AG08395 (cell line): ENCODE data around the gene CTRB1.
"Not testable (repeated sequence)": the region's sequence is repeated elsewhere in the genome, so short reads cannot be mapped to it uniquely, and the experiment has no call there.

ENCODE experiments used
- DNase-seq: peaks from one replicate; pipeline ENCODE4 v3.0.0; 2012; ENCODE audit warnings: mixed read lengths, low spot score

Gene CTRB1

GRCh38 chr16:75240633-75241032 is 21.8 kb downstream of the CTRB1 start:
- DNase-seq: not testable (repeated sequence)

DNA sequence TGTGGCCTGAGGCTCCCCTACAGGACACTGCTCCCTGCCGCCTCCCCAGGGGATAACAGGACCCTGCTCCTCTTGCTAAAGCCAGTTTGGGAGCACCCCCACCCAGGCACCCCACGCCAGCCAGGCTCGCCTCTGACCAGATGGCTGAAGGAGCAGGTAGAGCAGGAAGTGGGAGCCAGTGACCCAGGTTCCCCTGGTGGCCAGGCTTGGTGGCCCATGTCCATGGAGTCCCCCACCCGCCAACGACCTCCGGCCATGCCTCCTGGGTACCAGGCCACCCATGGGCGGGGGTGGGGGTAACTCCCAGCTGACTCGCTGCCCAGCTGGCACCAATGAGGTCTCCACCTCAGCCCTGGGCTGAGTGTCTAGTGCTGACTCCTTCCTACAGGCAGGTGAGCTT is 22.6 kb downstream of the CTRB1 start:
- no peak for DNase-seq

DNA sequence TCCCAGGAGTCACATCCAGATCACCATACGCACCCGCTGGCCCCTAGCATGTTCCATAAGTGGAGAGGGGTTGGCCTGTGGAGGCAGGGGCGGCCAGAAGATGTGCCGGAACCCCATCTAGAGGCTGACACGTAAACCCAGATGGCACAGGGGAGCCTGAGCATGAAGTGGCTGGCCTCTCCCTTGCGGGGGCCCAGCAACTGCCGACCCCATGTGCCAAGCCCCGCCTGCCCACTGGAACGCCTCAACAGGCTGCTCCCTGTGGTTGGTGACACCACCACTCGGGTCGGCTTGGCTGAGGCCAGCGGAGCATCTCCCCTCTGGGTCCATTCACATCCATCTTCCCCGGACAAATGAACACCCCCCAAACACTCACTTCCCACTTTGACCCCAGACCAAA is 23.2 kb downstream of the CTRB1 start:
- DNase-seq: no peak

- not testable (repeated sequence) for DNase-seq
These were observed 23.8 kb downstream of the CTRB1 start for GRCh38 chr16:75242436-75243078.

DNA sequence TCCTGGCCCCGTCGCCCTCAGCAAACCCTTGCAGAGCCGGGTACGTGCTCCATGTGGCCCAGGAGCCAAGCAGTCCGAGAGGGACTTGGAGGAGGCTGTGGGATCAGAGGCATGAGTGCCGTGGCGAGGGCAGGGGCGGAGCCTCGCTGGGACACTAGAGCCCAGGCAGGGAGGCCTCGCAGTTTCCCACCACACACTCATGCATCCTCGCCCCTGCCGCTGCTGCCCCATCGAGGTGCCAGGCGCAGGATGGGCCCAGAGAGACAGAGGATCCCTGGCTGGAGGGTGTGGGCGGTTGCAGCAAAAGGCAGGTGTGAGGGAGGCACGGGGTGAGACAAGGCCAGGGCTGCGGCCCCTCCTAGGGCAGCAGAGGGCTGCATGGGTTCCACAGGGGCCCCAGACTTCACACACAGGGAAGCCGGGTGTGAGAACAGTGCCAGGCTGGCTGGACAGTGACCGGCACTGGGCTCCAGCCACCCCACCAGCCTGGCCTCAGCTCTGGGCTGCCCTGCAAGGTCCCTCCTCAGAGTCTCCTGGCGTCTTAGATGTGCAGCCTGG is 25.0 kb downstream of the CTRB1 start:
- DNase-seq: no peak

DNA sequence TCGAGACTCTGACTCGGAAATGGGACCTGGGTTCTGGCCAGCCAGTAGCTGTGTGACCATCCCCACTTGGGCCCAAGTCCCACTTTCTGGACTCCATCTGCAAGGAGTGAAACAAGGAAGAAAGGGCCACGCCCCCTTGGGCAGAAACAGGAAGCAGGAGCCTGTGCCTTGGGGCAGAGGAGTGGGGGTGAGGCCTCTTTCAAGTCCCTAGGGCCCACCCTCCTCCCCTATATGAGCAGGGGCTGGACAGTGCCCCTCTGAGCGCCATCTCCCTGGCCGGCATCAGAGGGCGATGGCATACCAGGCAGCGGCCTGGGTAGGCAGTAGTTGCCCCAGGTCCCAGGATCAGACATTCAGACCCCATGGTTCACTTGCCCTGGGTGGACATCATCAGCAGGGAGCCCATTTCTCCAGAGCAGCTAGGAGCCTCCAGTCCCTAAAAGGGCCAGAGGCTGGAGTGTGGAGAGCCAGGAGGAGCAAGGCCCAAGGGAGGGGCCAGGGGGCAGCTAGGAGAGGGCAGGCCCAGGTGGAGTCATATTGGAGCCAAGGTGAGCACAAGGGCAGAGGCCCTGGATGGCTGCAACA is 25.5 kb downstream of the CTRB1 start:
- DNase-seq: peak; percentile 60

GRCh38 chr16:75244844-75245758 is 26.3 kb downstream of the CTRB1 start:
- DNase-seq: peak; percentile 90

DNA sequence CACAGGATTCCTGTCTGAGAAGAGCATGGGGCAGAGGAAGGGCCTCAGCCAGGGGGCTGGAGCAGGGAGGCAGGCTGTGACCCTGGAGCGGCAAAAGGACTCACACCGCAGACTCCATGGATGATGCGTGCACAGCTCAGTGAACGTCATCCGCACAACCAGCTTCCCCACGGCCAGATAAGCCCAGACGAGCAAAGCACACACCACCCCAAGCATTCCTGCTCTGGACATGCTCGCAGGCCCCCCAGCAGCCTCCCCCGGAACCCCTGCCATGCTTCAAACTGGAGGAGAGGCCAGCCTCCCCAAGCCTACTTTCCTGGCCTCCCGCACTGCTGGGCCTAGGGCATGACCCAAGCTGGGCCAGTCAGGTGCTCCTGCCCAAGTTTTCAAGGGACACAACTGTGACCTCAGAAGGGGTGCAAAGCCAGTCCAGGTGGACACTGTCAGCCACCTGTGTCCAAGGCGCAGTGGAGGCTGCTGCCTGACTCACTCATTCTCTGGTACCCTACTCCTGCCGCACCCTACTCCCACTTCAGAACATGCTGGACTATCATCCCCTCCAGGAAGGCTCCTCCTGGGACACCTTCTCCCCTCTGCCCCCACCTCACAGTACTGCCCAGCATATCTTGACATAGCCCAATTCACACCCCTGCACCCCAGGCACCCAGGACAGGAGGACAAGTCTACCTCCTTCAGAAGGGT is 27.9 kb downstream of the CTRB1 start:
- no peak for DNase-seq

- no peak for DNase-seq
These were observed 28.5 kb downstream of the CTRB1 start for GRCh38 chr16:75247249-75247648.

GRCh38 chr16:75248142-75248535 is 29.4 kb downstream of the CTRB1 start:
- DNase-seq: no peak

DNA sequence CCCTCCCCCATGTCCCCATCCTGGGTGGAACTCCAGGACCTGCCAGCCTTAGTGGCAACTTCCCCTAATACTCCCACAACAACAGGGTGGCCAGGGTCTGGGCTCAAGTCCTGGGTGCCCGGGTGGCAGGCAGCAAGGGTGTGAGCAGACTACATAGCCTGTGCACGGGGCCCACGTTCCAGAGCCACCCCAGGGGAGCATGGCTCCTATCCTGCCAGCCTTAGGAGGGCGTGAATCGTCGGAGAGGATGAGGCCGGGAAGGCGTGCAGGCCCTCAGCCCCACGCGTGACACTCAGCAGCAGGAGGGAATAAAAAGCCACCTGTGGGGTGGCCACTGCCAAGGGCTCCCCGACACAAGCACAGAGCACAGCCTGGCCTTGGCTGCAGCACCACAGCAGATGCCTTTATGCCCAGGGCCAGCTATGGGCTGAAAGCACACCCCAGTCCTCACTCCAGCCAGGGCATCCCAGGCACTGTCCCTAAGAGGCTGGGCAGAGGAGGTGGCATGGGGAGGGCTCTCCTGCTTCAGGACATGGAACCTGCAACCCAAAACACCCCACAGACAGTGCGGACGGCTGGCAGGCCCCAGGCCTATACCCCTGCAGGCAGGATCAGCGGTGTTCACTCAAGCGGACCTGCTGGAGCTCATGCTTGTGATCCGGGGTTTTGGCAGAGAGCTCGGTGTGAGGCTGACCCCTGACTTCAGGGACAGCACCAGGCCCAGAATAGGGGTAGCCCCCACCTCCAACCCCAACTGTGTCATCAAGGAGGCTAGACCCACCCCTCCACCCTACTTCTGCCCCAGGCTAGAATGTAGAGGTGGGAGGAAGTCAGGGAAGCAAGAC is 30.0 kb downstream of the CTRB1 start:
- no peak for DNase-seq

DNA sequence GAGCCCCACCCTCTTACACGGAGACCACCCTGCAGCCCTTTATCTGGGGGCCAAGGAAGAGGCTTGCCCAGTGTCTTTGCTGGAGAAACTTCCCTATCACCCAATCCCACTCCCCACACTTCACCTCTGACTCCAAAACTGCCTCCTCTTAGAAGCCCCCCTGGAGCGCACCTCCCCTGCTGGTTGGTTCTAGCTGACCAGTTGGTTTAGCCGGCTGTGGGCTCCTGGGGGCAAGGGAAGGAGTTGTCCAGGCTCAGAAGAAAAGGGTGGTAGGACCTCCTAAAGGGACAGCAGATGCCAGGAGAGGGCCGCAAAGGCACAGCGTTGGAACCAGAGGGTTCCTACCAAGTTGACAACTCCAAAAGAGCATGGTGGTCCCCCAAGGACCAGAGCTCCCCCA is 30.7 kb downstream of the CTRB1 start:
- no peak for DNase-seq

GRCh38 chr16:75250089-75250808 is 31.5 kb downstream of the CTRB1 start:
- peak; percentile 42 for DNase-seq

DNA sequence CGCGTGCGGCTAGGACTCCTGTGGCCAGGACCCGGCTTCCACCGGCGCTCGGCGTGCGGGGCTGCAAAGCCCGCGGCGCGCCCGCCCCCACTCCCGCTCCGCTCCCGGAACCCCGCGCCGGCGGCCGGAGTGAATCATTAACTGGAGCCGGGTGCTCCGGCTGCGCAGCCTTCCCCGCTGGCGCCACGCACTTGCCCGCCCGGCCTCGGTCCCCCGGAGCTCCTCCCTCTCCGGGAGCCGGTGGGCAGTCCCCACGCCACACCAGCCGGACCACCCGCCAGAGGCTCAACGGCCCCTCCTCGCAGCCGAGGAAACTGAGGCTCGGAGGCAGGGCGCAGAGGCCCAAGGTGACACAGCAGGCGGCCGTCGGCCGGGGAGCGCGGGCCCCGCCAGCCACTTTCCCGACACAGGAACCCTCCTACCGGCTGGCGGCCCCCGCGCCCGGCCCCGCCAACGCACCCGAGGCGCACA is 32.1 kb downstream of the CTRB1 start:
- DNase-seq: peak; percentile 46

DNA sequence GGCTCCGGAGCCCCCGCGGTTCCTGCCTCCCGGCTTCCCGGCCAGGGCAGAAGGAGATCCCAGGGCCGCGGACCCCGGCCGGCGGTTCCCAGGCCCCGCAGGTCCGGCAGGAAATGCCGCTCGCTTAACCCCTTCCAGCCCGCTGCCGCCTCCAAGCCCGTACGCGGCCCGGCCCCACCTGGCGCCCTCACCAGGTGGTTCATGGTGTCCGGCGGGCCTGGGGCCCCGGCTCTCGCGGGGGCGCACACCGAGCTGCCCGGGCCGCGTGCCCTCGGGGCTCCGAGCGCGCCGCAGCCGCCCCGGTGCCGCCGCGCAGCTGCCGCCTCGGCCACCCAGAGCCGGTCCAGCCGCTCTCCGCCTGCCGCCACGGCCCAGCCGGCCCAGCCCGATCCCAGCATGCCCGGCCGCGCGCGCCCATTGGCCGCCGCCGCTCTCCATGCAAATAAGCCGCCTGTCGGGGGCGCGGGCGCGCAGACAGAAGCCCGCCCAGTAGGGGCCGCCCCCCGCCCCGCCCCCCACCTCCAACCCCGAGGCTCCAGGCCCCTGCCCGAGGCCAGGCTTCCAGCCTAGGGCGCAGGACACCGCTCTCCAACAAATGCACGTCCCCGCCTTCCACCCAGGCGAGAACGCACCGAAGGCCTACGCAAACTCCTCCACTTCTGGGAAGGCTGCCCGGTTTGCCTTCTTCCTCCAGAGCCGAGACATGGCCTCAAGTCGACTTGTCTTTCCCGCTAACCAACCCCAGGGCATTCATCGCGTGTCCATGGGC is 32.7 kb downstream of the CTRB1 start, which contains the start of gene BCAR1:
TSS of gene BCAR1 (minus strand) at position 345 of the 769 bp plus-strand sequence. CDS start at position 203, 142 bp downstream.
- peak; percentile 88 for DNase-seq

- no peak for DNase-seq
These were observed 33.5 kb downstream of the CTRB1 start for GRCh38 chr16:75252049-75252864.

DNA sequence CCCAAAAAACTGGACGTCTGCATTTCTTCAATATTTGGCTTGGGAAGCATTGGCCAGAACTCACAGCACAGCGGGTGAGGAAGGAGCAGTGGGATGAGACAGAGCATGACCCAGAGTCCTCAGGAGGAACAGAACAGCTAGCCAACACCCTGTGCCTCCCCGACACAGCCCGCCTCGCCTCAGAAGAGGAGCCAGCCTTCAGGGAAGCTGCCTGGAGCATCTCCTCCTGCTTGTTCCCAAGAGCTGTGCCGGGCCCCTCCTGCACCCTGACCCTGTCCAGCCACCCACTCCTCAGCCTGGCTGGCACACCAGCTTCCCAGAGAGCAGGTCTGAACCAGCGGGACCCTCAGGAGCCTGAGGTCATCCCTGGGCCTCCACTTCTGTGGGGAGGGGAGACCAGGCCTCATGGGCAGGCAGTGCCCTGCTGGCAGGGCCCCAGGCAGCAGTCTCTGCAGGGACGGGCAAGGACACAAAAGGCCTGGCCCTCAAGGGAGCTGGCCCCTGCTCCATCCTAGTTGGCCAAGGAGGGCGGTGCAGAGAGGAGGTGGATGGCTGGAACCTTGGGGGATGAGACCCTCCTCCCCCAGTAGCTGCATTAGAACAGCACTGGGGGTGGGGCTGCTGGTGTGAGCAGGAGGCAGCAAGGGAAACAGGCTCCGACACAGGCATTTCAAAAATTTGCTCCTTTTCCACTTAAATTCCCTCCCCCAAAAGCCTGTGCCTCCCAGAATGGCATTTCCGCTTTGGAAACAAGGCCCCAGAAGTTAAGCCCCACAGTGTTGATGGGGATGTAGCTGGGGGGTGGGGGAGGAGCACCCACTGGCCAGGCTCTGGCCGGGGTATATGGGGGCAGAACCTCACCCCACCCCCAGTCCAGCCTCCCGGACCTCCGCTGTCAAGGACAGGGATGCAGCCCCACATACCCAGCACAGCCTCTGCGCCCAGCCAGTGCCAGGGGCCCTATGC is 34.4 kb downstream of the CTRB1 start:
- peak; percentile 72 for DNase-seq
